NK-92 (cell line): ENCODE results near the gene LIN28B.

Experiments
- DNase-seq: peaks from one replicate; lab custom pipeline; 2025; ENCODE audit not compliant: unreplicated experiment; lab: John Stamatoyannopoulos, UW

Gene LIN28B

DNA sequence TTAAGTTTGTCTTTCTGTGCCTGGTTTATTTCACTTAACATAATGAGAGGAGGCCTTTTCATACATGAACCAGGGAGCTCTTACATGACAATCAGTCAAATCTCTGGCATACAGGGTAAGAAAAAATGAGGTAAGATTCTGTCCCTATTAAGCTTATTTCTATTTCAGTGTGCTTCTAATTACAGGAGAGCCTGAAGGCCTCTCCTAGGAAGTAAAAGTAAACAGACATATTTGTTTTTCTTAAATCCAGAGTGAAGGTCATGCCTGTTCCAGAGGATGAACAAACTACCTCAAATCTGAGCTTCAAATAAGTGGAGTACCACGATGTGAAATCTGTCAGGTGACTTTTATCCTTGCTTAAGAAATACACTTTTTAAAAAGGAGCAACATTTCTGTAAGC, 150.3 kb downstream of the LIN28B start:
- DNase-seq: no peak

DNA sequence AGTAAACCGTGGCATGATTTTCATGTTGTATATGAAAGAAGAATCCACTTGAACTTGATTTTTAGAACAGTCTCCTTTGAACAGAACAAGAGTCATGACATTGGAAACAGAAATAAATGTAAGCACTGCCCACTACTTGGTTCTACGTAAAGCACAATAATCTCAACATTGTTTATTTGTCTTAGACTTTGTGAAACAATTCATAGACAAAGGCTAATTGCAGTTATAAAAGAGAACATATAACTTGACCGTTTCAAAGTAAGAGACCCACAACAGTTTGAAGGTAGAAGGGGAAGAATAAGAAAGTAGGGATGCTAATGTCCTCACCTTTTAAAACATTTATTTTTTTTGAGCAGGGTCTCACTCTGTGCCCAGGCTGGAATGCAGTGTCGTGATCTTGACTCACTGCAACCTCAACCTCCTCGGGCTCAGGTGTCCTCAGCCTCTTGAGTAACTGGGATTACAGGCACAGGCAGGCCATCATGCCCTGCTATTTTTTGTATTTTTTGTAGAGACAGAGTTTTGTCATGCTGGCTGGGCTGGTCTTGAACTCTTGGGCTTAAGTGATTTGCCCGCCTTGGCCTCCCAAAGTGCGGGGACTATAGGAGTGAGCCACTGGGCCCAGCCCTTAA, 151.8 kb downstream of the LIN28B start:
- DNase-seq: no peak

GRCh38 chr6:105109955-105110895, 153.3 kb downstream of the LIN28B start:
- no peak for DNase-seq

GRCh38 chr6:105111105-105111504, 154.2 kb downstream of the LIN28B start:
- DNase-seq: no peak

GRCh38 chr6:105111871-105112270, 155.0 kb downstream of the LIN28B start:
- DNase-seq: no peak

DNA sequence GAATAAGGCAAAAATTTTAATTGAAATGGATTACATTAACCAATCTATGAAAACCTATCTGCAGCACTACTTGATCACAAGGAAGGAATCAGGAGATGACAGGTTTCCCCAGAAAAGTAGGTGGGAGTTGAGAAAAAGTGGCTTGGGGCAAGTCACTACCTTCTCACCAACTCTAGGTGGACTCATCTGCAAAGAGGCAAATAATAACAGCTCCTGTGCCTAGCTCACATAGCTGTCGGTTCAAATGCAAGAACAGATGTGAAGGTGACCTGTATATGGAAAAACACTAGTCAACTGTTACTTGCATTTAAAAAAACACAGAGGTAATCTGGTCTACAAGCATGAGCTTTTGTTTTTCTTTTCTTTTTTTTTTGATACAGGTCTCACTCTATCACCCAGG, 155.7 kb downstream of the LIN28B start:
- DNase-seq: no peak

GRCh38 chr6:105113422-105113821, 156.5 kb downstream of the LIN28B start:
- DNase-seq: no peak

DNA sequence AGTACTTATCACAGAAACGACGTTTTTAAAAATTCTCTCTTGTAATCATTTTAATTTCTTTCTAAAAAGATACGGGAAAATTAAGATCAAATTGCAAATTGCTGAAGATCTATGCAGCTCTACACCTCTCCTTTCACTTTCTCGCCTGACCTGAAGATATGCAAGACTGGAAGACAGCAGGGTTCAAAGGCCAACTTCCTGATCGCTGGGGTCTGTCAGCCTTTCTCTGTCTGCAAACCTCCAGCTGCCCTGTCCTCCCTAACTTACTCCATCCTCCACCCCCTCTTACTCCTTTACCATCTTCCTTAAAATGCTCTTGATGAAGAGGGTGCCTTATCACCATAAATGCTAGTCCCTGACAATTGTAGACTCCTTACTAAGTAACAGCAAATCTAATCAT, 159.2 kb downstream of the LIN28B start:
- no peak for DNase-seq

DNA sequence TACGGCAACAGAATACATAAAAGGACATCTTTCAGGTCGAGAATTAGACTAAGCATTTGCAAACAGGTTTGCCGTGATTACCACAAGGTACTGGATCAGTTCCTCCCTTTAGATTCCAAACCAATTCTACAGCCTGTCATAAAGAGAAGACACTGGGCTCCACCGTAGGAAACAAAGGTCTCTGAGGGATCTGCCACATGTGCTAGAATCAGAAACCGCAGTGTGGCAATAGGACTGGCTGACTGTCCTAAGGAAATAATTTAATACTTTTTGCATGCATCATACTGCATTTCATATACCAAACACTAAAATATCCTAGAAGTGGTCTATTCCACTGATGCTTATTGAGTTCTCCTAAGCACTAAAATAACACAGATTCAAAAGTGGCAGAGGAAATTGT, 163.7 kb downstream of the LIN28B start:
- DNase-seq: no peak

DNA sequence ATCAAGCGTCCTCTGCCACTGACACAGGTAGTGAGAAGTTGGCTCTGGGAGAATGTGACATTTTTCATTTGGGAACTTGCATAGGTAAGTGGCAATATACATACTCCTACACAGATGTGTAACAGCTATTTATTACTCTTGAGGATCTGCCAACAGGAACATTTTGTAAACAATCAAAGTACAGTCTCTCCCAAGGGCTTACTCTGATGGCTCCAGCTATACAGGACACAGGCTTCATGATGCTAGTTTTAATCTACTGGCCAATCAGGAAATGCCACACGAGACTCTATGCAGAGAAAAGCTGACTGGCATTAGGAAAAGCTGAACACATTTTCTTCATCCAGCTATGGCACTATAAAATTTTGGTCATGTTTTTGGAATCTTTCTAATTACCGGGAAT, 165.1 kb downstream of the LIN28B start:
- no peak for DNase-seq

- DNase-seq: no peak
These were observed 165.8 kb downstream of the LIN28B start for GRCh38 chr6:105122717-105123116.
